OCI-LY3 (cell line): ENCODE data around the gene LENG8.

Experiments used
- H2AFZ ChIP-seq: fragments of 200-600, 300-600 bp; shearing (Covaris generic); 2 replicates; pipeline ENCODE4 v1.6.0; 2014; ENCODE audit warnings: antibody characterized with exemption, low read depth, low read length
- H3K27ac ChIP-seq: fragments of 200-600, 300-600 bp; sonication (generic); 2 replicates; pipeline ENCODE4 v1.5.1; 2014; ENCODE audit warnings: mild to moderate bottlenecking, low read length, moderate library complexity, mixed read lengths
- H3K27me3 ChIP-seq: fragments of 200-600, 300-600 bp; sonication (generic); 2 replicates; pipeline ENCODE4 v1.6.1; 2014; ENCODE audit warnings: low read depth, low read length, mixed read lengths
- H3K36me3 ChIP-seq: fragments of 200-600, 300-600 bp; sonication (generic); replicated peaks from 2 replicates; pipeline ENCODE3; 2014; ENCODE audit warnings: low read depth, low read length, mixed read lengths
- H3K4me1 ChIP-seq: fragments of 300-600, 200-600 bp; sonication (generic); 2 replicates; pipeline ENCODE4 v1.6.1; 2014; ENCODE audit warnings: low read length, mixed read lengths
- H3K4me2 ChIP-seq: fragments of 200-600, 300-600 bp; sonication (generic); 2 replicates; pipeline ENCODE4 v1.6.1; 2014; ENCODE audit warnings: low read length, mixed read lengths
- H3K4me3 ChIP-seq: fragments of 300-600, 200-600 bp; sonication (generic); 2 replicates; pipeline ENCODE4 v1.5.1; 2014; ENCODE audit warnings: antibody characterized with exemption, mild to moderate bottlenecking, low read length, moderate library complexity
- H3K79me2 ChIP-seq: fragments of 300-600, 200-600 bp; shearing (Covaris generic); 2 replicates; pipeline ENCODE4 v1.6.1; 2014; ENCODE audit warnings: mild to moderate bottlenecking, low read length, mixed read lengths
- H3K9ac ChIP-seq: fragments of 300-600, 200-600 bp; shearing (Covaris generic); 2 replicates; pipeline ENCODE4 v1.6.0; 2014; ENCODE audit warnings: mild to moderate bottlenecking, low read length, moderate library complexity
- H3K9me3 ChIP-seq: fragments of 200-600, 300-600 bp; shearing (Covaris generic); 2 replicates; pipeline ENCODE4 v1.6.1; 2014; ENCODE audit warnings: low read length, mixed read lengths; ENCODE audit not compliant: insufficient read depth
- H4K20me1 ChIP-seq: fragments of 200-600, 300-600 bp; sonication (generic); 2 replicates; pipeline ENCODE4 v1.6.1; 2016; ENCODE audit warnings: low read length, mixed read lengths; ENCODE audit not compliant: insufficient read depth
- CTCF ChIP-seq: fragments of 200-600, 300-600 bp; sonication (generic); IDR thresholded peaks from 2 replicates; pipeline ENCODE4 v1.5.1; 2014; ENCODE audit warnings: antibody characterized with exemption, low read length, low read depth
- EZH2phosphoT487 ChIP-seq: fragments of 200-600 bp; shearing (Covaris generic); IDR thresholded peaks from 2 replicates; pipeline ENCODE4 v1.6.1; 2018; ENCODE audit warnings: antibody characterized with exemption, mixed run types, low read depth

Gene LENG8

DNA sequence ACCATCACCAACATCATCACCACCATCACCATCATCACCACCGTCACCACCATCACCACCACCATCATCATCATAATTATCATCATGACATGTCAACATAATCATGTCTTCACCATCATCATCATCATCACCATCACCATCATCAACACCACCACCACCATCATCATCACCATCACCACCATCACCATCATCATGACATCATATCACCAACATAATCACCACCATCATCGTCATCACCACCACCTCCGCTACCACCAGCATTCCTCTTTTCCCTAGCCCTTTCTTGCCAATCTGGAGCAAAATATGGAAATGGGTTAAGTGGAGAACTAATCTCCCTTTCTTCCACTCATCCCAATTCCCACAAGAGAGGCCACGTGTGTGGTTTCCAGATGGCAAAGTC is 34.8 kb upstream of the LENG8 start:
- no peak for TF ChIP-seq EZH2phosphoT487
- TF ChIP-seq CTCF: no peak
- Histone ChIP-seq H4K20me1 (no peaks in the 10 kb centered on the region), H3K9ac (no peak overlapping the region), H3K27ac (no peak overlapping the region), H3K4me3 (no peak overlapping the region), H3K79me2 (no peaks in the 10 kb centered on the region), H2AFZ (no peak overlapping the region), H3K36me3 (no peaks in the 10 kb centered on the region), H3K4me2 (no peak overlapping the region), H3K27me3 (peaks cover 5% of the 10 kb centered on the region; the same call in 1 of the 2 replicates), H3K4me1 (no peaks in the 10 kb centered on the region), H3K9me3 (no peaks in the 10 kb centered on the region)

DNA sequence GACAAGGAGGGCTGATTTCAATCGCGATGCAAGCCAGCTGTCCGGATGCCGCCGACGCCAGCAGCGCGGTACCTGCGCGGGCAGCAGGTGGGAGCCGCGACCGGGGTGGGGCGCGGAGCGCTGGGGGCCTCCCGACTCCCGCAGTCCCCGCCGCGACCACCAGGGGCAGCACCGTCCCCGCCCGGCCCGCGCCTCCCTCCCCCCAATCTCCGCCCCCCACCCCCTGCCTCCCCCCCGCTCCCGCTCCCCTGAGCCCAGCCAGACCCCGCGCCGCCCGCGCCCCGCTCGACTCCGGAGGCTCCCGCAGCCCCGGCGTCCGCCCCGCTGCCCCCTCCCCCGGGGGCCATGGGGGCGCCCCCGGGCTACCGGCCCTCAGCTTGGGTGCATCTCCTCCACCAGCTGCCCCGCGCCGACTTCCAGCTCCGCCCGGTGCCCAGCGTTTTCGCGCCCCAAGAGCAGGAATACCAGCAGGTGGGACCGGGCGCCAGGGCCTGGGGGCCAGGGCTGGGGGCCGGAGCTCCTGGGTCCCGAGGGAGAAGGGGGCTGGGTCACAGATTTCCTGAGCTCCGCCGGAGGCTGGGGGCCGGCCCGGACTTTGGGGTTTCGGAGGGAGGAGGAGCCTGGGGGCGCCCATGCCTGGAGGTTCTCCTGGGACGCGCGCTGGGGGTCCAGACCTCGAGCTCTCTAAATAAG is 33.6 kb upstream of the LENG8 start, which contains the start of gene TTYH1:
TTYH1 (plus strand) TSS at position 257 of the 693 bp plus-strand sequence; CDS start at position 346, 89 bp downstream.
- H3K4me1 ChIP-seq: no peaks in the 10 kb centered on the region
- no peaks in the 10 kb centered on the region for H3K9me3 ChIP-seq
- no peak within 1 kb of the TSS for H3K4me3 ChIP-seq
- H3K79me2 ChIP-seq: no peaks in the 10 kb centered on the region
- no peak within 1 kb of the TSS for H2AFZ ChIP-seq
- TF ChIP-seq CTCF (no peak), EZH2phosphoT487 (no peak)
- H3K4me2 ChIP-seq: no peak within 1 kb of the TSS
- no peak within 1 kb of the TSS for H3K9ac ChIP-seq
- H3K27me3 ChIP-seq: 0 out of 2 replicates have a peak, but pooled peaks cover under 1% of the 10 kb centered on the region
- H3K36me3 ChIP-seq: no peaks in the 10 kb centered on the region
- no peak within 1 kb of the TSS for H3K27ac ChIP-seq
- no peaks in the 10 kb centered on the region for H4K20me1 ChIP-seq

DNA sequence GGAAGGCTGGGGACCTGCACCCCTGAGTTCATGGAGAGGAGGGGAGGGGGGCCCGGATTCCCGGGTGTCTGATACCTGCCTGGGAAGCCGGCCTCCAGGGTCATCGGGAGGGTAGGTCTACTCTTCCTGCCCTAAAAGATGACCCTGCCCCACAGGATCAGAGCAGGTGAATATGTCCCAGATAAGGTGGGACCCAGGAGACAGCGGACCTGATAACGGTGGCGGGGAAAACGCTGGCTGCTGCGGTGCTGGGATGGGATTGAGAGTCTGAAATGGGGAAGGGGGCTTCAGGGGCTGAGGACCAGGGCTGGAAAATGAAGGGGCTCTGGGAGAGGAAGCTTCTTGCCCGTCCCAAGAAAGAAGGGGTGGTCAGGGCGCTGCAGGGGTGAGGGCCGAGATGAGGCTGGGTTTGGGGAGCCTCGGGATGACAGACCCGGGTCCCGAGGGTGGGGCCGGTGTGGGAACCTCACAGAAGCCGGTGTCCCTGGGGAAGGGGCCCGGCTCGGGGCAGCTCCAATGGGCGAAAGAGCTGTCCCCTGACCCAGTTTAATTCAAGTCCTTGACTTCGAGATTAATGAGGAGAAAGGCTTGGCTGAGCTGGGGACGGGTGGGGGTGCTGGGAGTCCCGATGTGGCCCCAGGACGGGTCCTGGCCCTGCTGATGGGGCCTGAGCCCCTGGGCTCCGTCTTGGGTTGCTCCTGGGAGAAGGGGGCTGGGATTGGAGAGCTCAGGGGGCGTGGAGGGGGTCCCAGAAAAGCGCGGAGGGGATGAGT is 32.9 kb upstream of the LENG8 start:
- no peaks in the 10 kb centered on the region for H3K36me3 ChIP-seq
- no peak overlapping the region for H3K9ac ChIP-seq
- H3K4me1 ChIP-seq: no peaks in the 10 kb centered on the region
- H3K9me3 ChIP-seq: no peaks in the 10 kb centered on the region
- no peaks in the 10 kb centered on the region for H3K79me2 ChIP-seq
- no peak overlapping the region for H3K4me2 ChIP-seq
- H3K4me3 ChIP-seq: no peak overlapping the region
- no peaks in the 10 kb centered on the region for H4K20me1 ChIP-seq
- H3K27ac ChIP-seq: no peak overlapping the region
- TF ChIP-seq CTCF (no peak), EZH2phosphoT487 (no peak)
- H3K27me3 ChIP-seq: no peaks in the 10 kb centered on the region
- H2AFZ ChIP-seq: no peak overlapping the region

DNA sequence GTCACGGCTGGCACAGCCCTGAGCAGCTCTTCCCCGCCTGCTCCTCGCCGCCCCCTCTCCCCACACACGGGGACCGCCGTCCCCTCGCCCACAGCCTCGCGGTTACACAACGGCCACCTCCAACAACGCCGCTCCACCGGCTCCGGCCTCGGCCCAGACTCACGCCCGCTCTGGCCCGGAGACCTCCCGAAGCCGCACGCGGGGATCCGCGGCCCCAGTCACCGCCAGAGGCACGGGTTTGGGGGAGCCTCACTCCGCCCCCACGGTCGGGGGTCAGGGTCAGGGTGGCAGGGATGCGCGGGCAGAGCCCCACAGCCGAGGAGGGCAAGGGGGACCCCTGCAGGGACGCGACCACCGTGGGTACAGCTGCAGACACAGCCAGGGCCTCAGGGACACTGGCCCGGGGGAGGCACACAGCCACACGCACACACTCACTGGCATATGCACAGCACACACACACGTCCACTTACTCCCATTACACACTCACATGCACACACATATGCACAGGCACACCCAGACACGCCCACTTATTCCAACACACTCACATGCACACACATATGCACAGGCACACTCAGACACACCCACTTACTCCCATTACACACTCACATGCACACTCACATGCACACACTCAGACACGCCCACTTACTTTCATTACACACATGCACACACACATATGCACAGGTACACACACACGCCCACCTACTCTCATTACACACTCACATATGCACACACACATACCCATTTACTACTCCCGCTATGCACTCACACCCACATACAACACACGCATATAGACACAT is 32.1 kb upstream of the LENG8 start:
- H3K27me3 ChIP-seq: no peaks in the 10 kb centered on the region

More for the DNA sequence above, 32.1 kb upstream of the LENG8 start:
- H4K20me1 ChIP-seq: no peaks in the 10 kb centered on the region
- H3K9me3 ChIP-seq: no peaks in the 10 kb centered on the region
- no peak overlapping the region for H2AFZ ChIP-seq
- H3K4me1 ChIP-seq: no peaks in the 10 kb centered on the region
- no peaks in the 10 kb centered on the region for H3K79me2 ChIP-seq
- no peaks in the 10 kb centered on the region for H3K36me3 ChIP-seq
- TF ChIP-seq CTCF: no peak
- TF ChIP-seq EZH2phosphoT487: no peak
- H3K4me2 ChIP-seq: no peak overlapping the region
- no peak overlapping the region for H3K27ac ChIP-seq
- H3K9ac ChIP-seq: no peak overlapping the region
- no peak overlapping the region for H3K4me3 ChIP-seq
